K562 (cell line): Measurements from ENCODE around the gene ADSS2. TPM values are rescaled to one million over a fixed set of nuclear protein-coding genes. Genes with fewer than 3 reads are reported as not detected.

Experiments
- ATF3 ChIP-seq, 2 experiments: fragments of 450-650 bp in 1 of 2; sonication (generic) in 1 of 2; formaldehyde crosslinking in 1 of 2; IDR thresholded peaks in 1 of 2; conservative IDR thresholded peaks in 1 of 2; 2 replicates each; pipeline versions ENCODE4 v1.6.1 to v1.8.1; 2016 to 2023; ENCODE audit warnings: mild to moderate bottlenecking in 2 of 2, moderate library complexity in 2 of 2, inconsistent platforms in 1 of 2, missing genetic modification reagents in 1 of 2
- CREB3 ChIP-seq: fragments of 450-650 bp; conservative IDR thresholded peaks from 2 replicates; pipeline ENCODE4 v1.6.1; 2016; ENCODE audit warnings: missing genetic modification characterization, low read depth, mild to moderate bottlenecking, missing compliant biosample characterization, moderate library complexity
- CTCF ChIP-seq, 3 experiments: IDR thresholded peaks in 2 of 3; conservative IDR thresholded peaks in 1 of 3; 2 replicates each; pipeline ENCODE4 v1.5.1; 2011 to 2012; ENCODE audit warnings: low read length in 3 of 3, mild to moderate bottlenecking in 3 of 3, control low read depth in 2 of 3, improper control_type of control experiment in 1 of 3, inconsistent platforms in 1 of 3, low read depth in 1 of 3, mixed read lengths in 1 of 3, moderate library complexity in 1 of 3; ENCODE audit not compliant: insufficient read depth in 2 of 3
- FOXA3 ChIP-seq, 2 experiments: fragments of 450-650 bp in 1 of 2; sonication (generic) in 1 of 2; formaldehyde crosslinking; IDR thresholded peaks in 1 of 2; conservative IDR thresholded peaks in 1 of 2; 2 replicates each; pipeline versions ENCODE4 v1.4.0 to v1.8.0; 2020 to 2022; ENCODE audit warnings: mild to moderate bottlenecking in 2 of 2, missing genetic modification reagents in 1 of 2
- RERE ChIP-seq: sonication (generic); formaldehyde crosslinking; IDR thresholded peaks from 2 replicates; pipeline ENCODE4 v1.8.0; 2023; ENCODE audit warnings: missing genetic modification reagents, mild to moderate bottlenecking, borderline replicate concordance
- SMARCA5 ChIP-seq: fragments of 450-650 bp; IDR thresholded peaks from 2 replicates; pipeline ENCODE4 v1.6.1; 2016
- SRF ChIP-seq, 2 experiments: fragments of 250-450, 450-650 bp in 1 of 2; sonication (Bioruptor Pico) in 1 of 2; sonication (generic) in 1 of 2; formaldehyde crosslinking; IDR thresholded peaks; 2 replicates each; pipeline versions ENCODE4 v1.5.0 to v1.5.1; 2020 to 2022; ENCODE audit warnings: mild to moderate bottlenecking in 1 of 2, missing genetic modification reagents in 1 of 2
- TFAP4 ChIP-seq: sonication (generic); formaldehyde crosslinking; IDR thresholded peaks from 2 replicates; pipeline ENCODE4 v1.8.0; 2022; ENCODE audit warnings: missing genetic modification reagents, mild to moderate bottlenecking, moderate library complexity, borderline replicate concordance
- ZBTB26 ChIP-seq: fragments of 450-650 bp; formaldehyde crosslinking; IDR thresholded peaks from 2 replicates; pipeline ENCODE4 v1.4.0; 2022; ENCODE audit warnings: missing genetic modification characterization
- ZNF586 ChIP-seq: fragments of 450-650 bp; formaldehyde crosslinking; conservative IDR thresholded peaks from 2 replicates; pipeline ENCODE4 v1.4.0; 2020; ENCODE audit warnings: mild to moderate bottlenecking, moderate library complexity
- polyA plus RNA-seq, 8 experiments: library from polyadenylated mRNA; depleted of rRNA in 4 of 8; stranded (reverse) in 5 of 8; unstranded in 3 of 8; fragments of >200 nt; fragmentation: Nextera tagmentation in 2 of 8; fragmentation: Illumina TruSeq in 1 of 8; extraction: Ambion mirVana in 2 of 8; extraction: Trizol in 1 of 8; gene quantifications; 2 replicates each; pipeline versions ENCODE4 v1.2.1 to v1.2.3, GENCODE V29; 2011 to 2014; ENCODE audit warnings: inconsistent platforms in 1 of 8, missing spikeins in 1 of 8
- total RNA-seq, 7 experiments: library from RNA; depleted of rRNA in 6 of 7; stranded (reverse); fragments of >200 nt in 6 of 7; fragmentation: Illumina TruSeq in 2 of 7; extraction: Trizol in 2 of 7; gene quantifications; 2 replicates each; pipeline versions ENCODE4 v1.2.1 to v1.2.3, GENCODE V29; 2011 to 2021; ENCODE audit warnings: low replicate concordance in 1 of 7

ADSS2 gene
- total and polyA plus RNA-seq, 9 of the 15 experiments (the other 6 are each of a cell fraction or from before 2014, with no cell fraction given), result 8.8 to 63.8 (median 59.4) TPM

GRCh38 chr1:244367399-244368114 is 84.2 kb downstream of the ADSS2 start (continued):
- TF ChIP-seq ZBTB26 (CRISPR knock-in tag) (no peak), FOXA3 (CRISPR knock-in tag; conservative IDR thresholded peaks at IDR 0.05 in 1 of 2, IDR thresholded peaks at IDR 0.05 in 1 of 2) (0 out of 4 replicates have a peak, but pooled peaks of 1 of the 2 experiments have one; percentile 16), RERE (no peak), ZNF586 (CRISPR knock-in tag) (peak; percentile 74; the same call in 1 of the 2 replicates), SMARCA5 (no peak), CREB3 (tag) (0 out of 2 replicates have a peak, but pooled peaks have one; percentile 56), TFAP4 (no peak), CTCF (IDR thresholded peaks at IDR 0.05 in 2 of 3, conservative IDR thresholded peaks at IDR 0.05 in 1 of 3; ENCODE audit: insufficient read depth in 2 of 3, low read depth in 1 of 3, low read length in 3 of 3) (no peak), ATF3 (IDR thresholded peaks at IDR 0.05) (no peak), ATF3 (CRISPR knock-in tag; conservative IDR thresholded peaks at IDR 0.05) (no peak), SRF (CRISPR knock-in tag; IDR thresholded peaks at IDR 0.05) (no peak; a peak in 1 of 4 replicates)
